Uterus (tissue), 2 donors: ENCODE results near the gene OBSCN.

Experiments
- CTCF ChIP-seq, 4 experiments: fragments of 200-600 bp in 2 of 4; fragments of 450-650 bp in 2 of 4; sonication (generic) in 2 of 4; IDR thresholded peaks; one replicate each; pipeline ENCODE4 v1.5.1; 2016 to 2019; ENCODE audit warnings: antibody characterized with exemption in 4 of 4, mild to moderate bottlenecking in 2 of 4, moderate library complexity in 1 of 4
- POLR2A ChIP-seq, 2 donors: fragments of 450-650 bp; IDR thresholded peaks; one replicate each; pipeline ENCODE4 v1.6.1; 2016; ENCODE audit warnings: antibody characterized with exemption in 2 of 2, mild to moderate bottlenecking in 1 of 2, moderate library complexity in 1 of 2

DNA sequence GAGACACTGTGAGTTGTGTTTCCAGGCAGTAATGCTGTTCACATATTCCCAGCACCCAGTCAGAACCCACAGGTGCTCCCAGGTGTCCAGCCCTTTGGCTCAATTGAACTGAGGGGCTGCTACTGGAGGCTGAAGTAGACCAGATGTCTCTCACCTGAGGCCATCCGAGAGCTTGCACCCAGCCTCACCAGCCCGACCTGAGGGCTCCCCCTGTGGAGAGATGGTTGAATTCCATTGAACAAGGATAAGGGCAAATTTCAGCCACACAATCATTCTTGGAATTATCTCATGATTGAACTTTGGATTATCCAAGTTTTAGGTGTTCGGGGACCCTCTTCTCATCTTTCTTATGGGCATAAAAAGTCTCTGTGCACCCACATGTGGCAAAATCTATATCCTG, 52.1 kb downstream of the OBSCN start:
- TF ChIP-seq CTCF (IDR thresholded peaks at IDR 0.05) (no peak), POLR2A (IDR thresholded peaks at IDR 0.05) (no peak)
